VCaP (cell line): Measurements from ENCODE around the gene CLPTM1.
A peak's percentile ranks its signal among the peaks of the same experiment; 100 is the strongest.

Source experiments
- H3K27ac ChIP-seq: fragments of 450-650 bp; 2 replicates; pipeline ENCODE4 v1.5.1; 2017
- CTCF ChIP-seq: fragments of 450-650 bp; conservative IDR thresholded peaks from 2 replicates; pipeline ENCODE4 v1.5.1; 2017; ENCODE audit warnings: mild to moderate bottlenecking, moderate library complexity

Gene CLPTM1

GRCh38 chr19:45016388-45017314, 61.5 kb downstream of the CLPTM1 start:
- TF ChIP-seq CTCF, result peak; percentile 85
- H3K27ac ChIP-seq, result peak overlapping the region; percentile 35; the same call in 1 of the 2 replicates

GRCh38 chr19:45019187-45019586, 64.0 kb downstream of the CLPTM1 start:
- H3K27ac ChIP-seq, result no peak overlapping the region

GRCh38 chr19:45020071-45020470, 64.9 kb downstream of the CLPTM1 start:
- no peak for TF ChIP-seq CTCF
- H3K27ac ChIP-seq, result no peak overlapping the region

More at GRCh38 chr19:45019187-45019586, 64.0 kb downstream of the CLPTM1 start:
- TF ChIP-seq CTCF, result no peak

GRCh38 chr19:45021971-45022370, 66.8 kb downstream of the CLPTM1 start:
- TF ChIP-seq CTCF, result no peak
- H3K27ac ChIP-seq, result no peak overlapping the region

- no peak for TF ChIP-seq CTCF
Observed at GRCh38 chr19:45023048-45023447, 67.9 kb downstream of the CLPTM1 start.

GRCh38 chr19:45025264-45025663, 70.1 kb downstream of the CLPTM1 start:
- no peak for TF ChIP-seq CTCF
- H3K27ac ChIP-seq, result no peak overlapping the region

More at GRCh38 chr19:45023048-45023447, 67.9 kb downstream of the CLPTM1 start:
- no peak overlapping the region for H3K27ac ChIP-seq

- no peak overlapping the region for H3K27ac ChIP-seq
- TF ChIP-seq CTCF, result no peak
Observed at GRCh38 chr19:45027371-45027770, 72.2 kb downstream of the CLPTM1 start.
